A549 (cell line): ENCODE data around the gene RMRP.

Experiments used
- EHF ChIP-seq: fragments of 250-450 bp; sonication (Bioruptor Pico); IDR thresholded peaks from 2 replicates; pipeline ENCODE4 v1.5.0; 2020; ENCODE audit warnings: mild to moderate bottlenecking
- EP300 ChIP-seq, 2 experiments: fragments of >200 bp; sonication (Bioruptor Twin); formaldehyde crosslinking; IDR thresholded peaks; 2 replicates in 1 of 2; 3 replicates in 1 of 2; pipeline ENCODE4 v1.6.1; 2016 to 2017
- HDAC2 ChIP-seq: fragments of 200-600 bp; sonication (generic); IDR thresholded peaks from 2 replicates; pipeline ENCODE4 v1.6.1; 2016
- NR3C1 ChIP-seq: fragments of >200 bp; sonication (Bioruptor Twin); formaldehyde crosslinking; IDR thresholded peaks from 3 replicates; pipeline ENCODE4 v1.6.1; 2017
- TF ChIP-seq, protein P1 (sequence below): fragments of >200 bp; sonication (Bioruptor Twin); formaldehyde crosslinking; IDR thresholded peaks from 3 replicates; pipeline ENCODE4 v1.5.1; 2016

DNA sequence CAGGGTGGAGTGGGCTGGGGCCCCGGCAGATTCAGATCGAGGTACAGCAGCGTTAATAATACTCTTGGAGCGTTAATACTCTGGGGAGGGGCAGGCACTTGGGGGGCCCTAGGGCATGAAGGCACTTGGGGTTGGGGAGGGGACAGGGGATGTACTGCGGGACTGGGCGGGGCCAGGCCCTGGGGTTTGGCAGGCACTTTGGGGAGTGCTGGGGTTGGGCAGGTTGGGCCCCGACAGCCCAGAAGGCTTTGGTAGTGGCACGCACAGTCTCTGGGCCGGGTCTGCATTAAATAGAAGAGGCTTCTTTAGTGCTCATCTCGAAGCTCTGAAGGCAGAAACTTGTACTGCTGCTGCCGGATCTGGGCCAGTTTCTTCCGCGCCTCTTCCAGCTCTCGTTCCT, 39.7 kb upstream of the RMRP start:
- TF ChIP-seq EP300 (IDR thresholded peaks at IDR 0.05), result no peak
- TF ChIP-seq HDAC2, result no peak
- no peak for TF ChIP-seq NR3C1
- TF ChIP-seq, protein P1, sequence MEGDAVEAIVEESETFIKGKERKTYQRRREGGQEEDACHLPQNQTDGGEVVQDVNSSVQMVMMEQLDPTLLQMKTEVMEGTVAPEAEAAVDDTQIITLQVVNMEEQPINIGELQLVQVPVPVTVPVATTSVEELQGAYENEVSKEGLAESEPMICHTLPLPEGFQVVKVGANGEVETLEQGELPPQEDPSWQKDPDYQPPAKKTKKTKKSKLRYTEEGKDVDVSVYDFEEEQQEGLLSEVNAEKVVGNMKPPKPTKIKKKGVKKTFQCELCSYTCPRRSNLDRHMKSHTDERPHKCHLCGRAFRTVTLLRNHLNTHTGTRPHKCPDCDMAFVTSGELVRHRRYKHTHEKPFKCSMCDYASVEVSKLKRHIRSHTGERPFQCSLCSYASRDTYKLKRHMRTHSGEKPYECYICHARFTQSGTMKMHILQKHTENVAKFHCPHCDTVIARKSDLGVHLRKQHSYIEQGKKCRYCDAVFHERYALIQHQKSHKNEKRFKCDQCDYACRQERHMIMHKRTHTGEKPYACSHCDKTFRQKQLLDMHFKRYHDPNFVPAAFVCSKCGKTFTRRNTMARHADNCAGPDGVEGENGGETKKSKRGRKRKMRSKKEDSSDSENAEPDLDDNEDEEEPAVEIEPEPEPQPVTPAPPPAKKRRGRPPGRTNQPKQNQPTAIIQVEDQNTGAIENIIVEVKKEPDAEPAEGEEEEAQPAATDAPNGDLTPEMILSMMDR, result no peak
- no peak for TF ChIP-seq EHF
